BE2C (cell line): ENCODE results near the gene TNFAIP2.

Source experiments
- DNase-seq: peaks from one replicate; pipeline ENCODE4 v3.0.0-alpha.2; 2020
- H3K27me3 ChIP-seq: fragments of 250-450 bp; sonication (Bioruptor Pico); 2 replicates; pipeline ENCODE4 v1.5.1; 2020; ENCODE audit warnings: mild to moderate bottlenecking
- H3K36me3 ChIP-seq: fragments of 250-450 bp; sonication (Bioruptor Pico); 2 replicates; pipeline ENCODE4 v1.5.1; 2020; ENCODE audit warnings: mild to moderate bottlenecking
- H3K4me1 ChIP-seq: fragments of 250-450 bp; sonication (Bioruptor Pico); 2 replicates; pipeline ENCODE4 v1.5.1; 2020
- H3K4me3 ChIP-seq: 2 replicates; pipeline ENCODE4 v1.5.1; 2011; ENCODE audit warnings: low read depth, low read length
- H3K9me3 ChIP-seq: fragments of 250-450 bp; sonication (Bioruptor Pico); 2 replicates; pipeline ENCODE4 v1.5.1; 2020
- CTCF ChIP-seq: IDR thresholded peaks from 2 replicates; pipeline ENCODE4 v1.5.1; 2012; ENCODE audit warnings: mild to moderate bottlenecking, low read depth, low read length

Gene TNFAIP2

DNA sequence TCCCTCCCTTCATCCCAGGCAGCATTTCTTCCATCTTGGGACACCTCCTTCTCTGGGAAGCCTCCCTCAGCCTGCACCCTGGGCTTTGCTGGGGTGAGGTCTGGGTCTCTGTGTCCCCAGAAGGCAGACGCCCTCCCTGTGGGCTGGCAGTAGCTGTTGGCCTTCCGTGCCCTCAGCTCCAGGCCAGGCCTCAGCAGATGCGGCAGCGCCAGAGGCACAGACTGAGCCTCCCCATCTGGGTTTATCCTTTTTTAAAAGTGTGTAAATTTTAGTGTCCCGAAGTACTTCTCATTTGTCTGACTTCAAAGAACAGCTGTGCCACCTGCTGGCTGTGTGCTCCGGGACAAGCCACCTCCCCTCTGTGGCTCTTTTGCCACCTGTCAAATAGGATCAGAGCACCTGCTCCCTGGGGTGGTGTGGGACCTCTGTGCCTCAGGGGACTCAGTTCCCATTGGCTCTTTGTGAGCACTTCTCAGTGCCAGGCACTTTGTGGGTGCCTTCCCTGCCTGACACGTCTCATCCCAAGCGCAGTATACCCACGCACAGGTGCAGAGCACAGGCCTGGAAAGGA lies 17.6 kb upstream of the TNFAIP2 start:
- H3K36me3 ChIP-seq, result no peaks in the 10 kb centered on the region
- H3K9me3 ChIP-seq, result no peaks in the 10 kb centered on the region
- 0 out of 2 replicates have a peak, but pooled peaks have one; percentile 23 for TF ChIP-seq CTCF
- peaks cover 29% of the 10 kb centered on the region for H3K27me3 ChIP-seq
- no peaks in the 10 kb centered on the region; the same call in none of the 2 replicates for H3K4me1 ChIP-seq
- no peak for DNase-seq
- H3K4me3 ChIP-seq, result no peak overlapping the region

GRCh38 chr14:103107455-103107854 lies 15.8 kb upstream of the TNFAIP2 start:
- Histone ChIP-seq H3K27me3 (peaks cover 25% of the 10 kb centered on the region), H3K4me1 (no peaks in the 10 kb centered on the region; the same call in none of the 2 replicates)
- no peak for DNase-seq

GRCh38 chr14:103107941-103108748 lies 15.1 kb upstream of the TNFAIP2 start:
- H3K4me3 ChIP-seq, result no peak overlapping the region

More at GRCh38 chr14:103107455-103107854, 15.8 kb upstream of the TNFAIP2 start:
- no peak overlapping the region for H3K4me3 ChIP-seq
- no peak for TF ChIP-seq CTCF
- H3K9me3 ChIP-seq, result no peaks in the 10 kb centered on the region
- H3K36me3 ChIP-seq, result no peaks in the 10 kb centered on the region

GRCh38 chr14:103108749-103109207 lies 14.5 kb upstream of the TNFAIP2 start:
- H3K4me3 ChIP-seq, result no peak overlapping the region

More at GRCh38 chr14:103107941-103108748, 15.1 kb upstream of the TNFAIP2 start:
- H3K4me1 ChIP-seq, result no peaks in the 10 kb centered on the region; the same call in none of the 2 replicates
- no peaks in the 10 kb centered on the region for H3K9me3 ChIP-seq
- TF ChIP-seq CTCF, result no peak
- DNase-seq, result no peak
- H3K27me3 ChIP-seq, result peaks cover 18% of the 10 kb centered on the region
- no peaks in the 10 kb centered on the region for H3K36me3 ChIP-seq

GRCh38 chr14:103109535-103110441 lies 13.5 kb upstream of the TNFAIP2 start:
- no peak for DNase-seq
- no peak for TF ChIP-seq CTCF
- Histone ChIP-seq H3K27me3 (peaks cover 1% of the 10 kb centered on the region), H3K4me1 (no peaks in the 10 kb centered on the region; the same call in none of the 2 replicates), H3K36me3 (no peaks in the 10 kb centered on the region), H3K4me3 (no peak overlapping the region), H3K9me3 (no peaks in the 10 kb centered on the region)

More at GRCh38 chr14:103108749-103109207, 14.5 kb upstream of the TNFAIP2 start:
- Histone ChIP-seq H3K36me3 (no peaks in the 10 kb centered on the region), H3K27me3 (peaks cover 11% of the 10 kb centered on the region), H3K4me1 (no peaks in the 10 kb centered on the region; the same call in none of the 2 replicates), H3K9me3 (no peaks in the 10 kb centered on the region)
- TF ChIP-seq CTCF, result no peak
- no peak for DNase-seq
